ENCODE data around the gene RAB3A. TPM values are rescaled to one million over a fixed set of nuclear protein-coding genes. Genes with fewer than 3 reads are reported as not detected.

The RAB3A gene
- total RNA-seq, 1 donor from 2014 or later = 6.7 TPM

- no peak for DNase-seq (ENCODE audit: low spot score in 2 of 2, unreplicated experiment in 2 of 2)
- Mint-ChIP-seq H3K27ac (no peak overlapping the region), H3K9me3 (no peaks in the 10 kb centered on the region), H3K4me3 (no peak overlapping the region), H3K27me3 (ENCODE audit: low read depth) (peaks cover 59% of the 10 kb centered on the region), H3K4me1 (peaks cover 17% of the 10 kb centered on the region), H3K36me3 (no peaks in the 10 kb centered on the region)
- TF ChIP-seq, protein P1, sequence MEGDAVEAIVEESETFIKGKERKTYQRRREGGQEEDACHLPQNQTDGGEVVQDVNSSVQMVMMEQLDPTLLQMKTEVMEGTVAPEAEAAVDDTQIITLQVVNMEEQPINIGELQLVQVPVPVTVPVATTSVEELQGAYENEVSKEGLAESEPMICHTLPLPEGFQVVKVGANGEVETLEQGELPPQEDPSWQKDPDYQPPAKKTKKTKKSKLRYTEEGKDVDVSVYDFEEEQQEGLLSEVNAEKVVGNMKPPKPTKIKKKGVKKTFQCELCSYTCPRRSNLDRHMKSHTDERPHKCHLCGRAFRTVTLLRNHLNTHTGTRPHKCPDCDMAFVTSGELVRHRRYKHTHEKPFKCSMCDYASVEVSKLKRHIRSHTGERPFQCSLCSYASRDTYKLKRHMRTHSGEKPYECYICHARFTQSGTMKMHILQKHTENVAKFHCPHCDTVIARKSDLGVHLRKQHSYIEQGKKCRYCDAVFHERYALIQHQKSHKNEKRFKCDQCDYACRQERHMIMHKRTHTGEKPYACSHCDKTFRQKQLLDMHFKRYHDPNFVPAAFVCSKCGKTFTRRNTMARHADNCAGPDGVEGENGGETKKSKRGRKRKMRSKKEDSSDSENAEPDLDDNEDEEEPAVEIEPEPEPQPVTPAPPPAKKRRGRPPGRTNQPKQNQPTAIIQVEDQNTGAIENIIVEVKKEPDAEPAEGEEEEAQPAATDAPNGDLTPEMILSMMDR (IDR thresholded peaks at IDR 0.05; ENCODE audit: unreplicated experiment) = no peak
Measured at GRCh38 chr19:18226956-18227780, 23.3 kb upstream of the RAB3A start.

DNA sequence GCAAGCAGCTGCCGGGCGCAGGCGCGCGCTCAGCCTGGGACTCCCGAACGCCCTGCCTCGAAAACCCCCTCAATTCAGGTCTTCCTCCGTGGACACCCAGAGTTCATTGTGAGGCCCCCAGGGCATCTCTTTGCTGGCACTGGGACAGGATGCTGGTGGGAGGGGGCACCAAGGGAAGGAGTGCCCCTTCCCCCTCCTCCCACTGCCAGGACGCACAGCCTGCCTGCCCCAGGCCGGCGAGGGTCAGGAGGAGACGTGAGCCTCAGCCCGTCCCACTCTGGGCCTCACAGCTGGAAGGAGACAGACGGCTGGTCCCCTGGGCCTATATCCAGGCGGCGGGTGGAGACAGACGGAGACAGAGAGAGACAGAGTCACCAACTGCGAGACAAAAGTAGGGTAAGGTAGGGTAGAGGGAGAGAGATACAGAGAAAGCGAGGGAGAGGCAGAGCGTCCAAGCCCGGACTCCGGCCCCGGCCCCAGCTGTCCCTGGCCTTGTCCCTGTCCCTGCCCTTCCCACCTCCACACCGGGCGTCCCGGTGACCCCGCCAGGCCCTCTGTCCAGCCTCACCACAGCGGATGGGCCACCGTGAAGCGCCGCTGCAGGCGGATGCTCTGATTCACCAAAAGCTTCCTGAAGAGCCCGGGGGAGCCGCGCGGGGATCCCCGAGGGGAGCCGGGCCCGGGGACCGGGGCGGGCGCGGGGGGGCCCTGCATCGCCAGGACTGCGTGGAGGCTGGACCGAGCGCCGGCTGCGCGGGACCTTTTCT, 22.0 kb upstream of the RAB3A start, which contains the start of gene PDE4C:
Gene PDE4C, minus strand, starts transcription at position 737 of the 767 bp plus-strand sequence. Its CDS starts 23 bp downstream, at position 714.
- Mint-ChIP-seq H3K4me3 (peak within 1 kb of the TSS; percentile 81), H3K9me3 (no peaks in the 10 kb centered on the region), H3K36me3 (no peaks in the 10 kb centered on the region), H3K27me3 (ENCODE audit: low read depth) (peaks cover 58% of the 10 kb centered on the region), H3K4me1 (peaks cover 16% of the 10 kb centered on the region), H3K27ac (no peak within 1 kb of the TSS)
- no peak for DNase-seq (ENCODE audit: low spot score in 2 of 2, unreplicated experiment in 2 of 2)
- TF ChIP-seq, protein P1 (IDR thresholded peaks at IDR 0.05; ENCODE audit: unreplicated experiment) = no peak

- no peaks in the 10 kb centered on the region for H3K9me3 Mint-ChIP-seq
- DNase-seq (ENCODE audit: low spot score in 2 of 2, unreplicated experiment in 2 of 2) = no peak
- H3K4me1 Mint-ChIP-seq = peaks cover 19% of the 10 kb centered on the region
- H3K36me3 Mint-ChIP-seq = no peaks in the 10 kb centered on the region
- no peak overlapping the region for H3K27ac Mint-ChIP-seq
- TF ChIP-seq, protein P1 (IDR thresholded peaks at IDR 0.05; ENCODE audit: unreplicated experiment) = no peak
- H3K4me3 Mint-ChIP-seq = peak overlapping the region; percentile 81
- H3K27me3 Mint-ChIP-seq (ENCODE audit: low read depth) = peaks cover 57% of the 10 kb centered on the region
Measured at GRCh38 chr19:18225355-18225701, 21.5 kb upstream of the RAB3A start.

DNA sequence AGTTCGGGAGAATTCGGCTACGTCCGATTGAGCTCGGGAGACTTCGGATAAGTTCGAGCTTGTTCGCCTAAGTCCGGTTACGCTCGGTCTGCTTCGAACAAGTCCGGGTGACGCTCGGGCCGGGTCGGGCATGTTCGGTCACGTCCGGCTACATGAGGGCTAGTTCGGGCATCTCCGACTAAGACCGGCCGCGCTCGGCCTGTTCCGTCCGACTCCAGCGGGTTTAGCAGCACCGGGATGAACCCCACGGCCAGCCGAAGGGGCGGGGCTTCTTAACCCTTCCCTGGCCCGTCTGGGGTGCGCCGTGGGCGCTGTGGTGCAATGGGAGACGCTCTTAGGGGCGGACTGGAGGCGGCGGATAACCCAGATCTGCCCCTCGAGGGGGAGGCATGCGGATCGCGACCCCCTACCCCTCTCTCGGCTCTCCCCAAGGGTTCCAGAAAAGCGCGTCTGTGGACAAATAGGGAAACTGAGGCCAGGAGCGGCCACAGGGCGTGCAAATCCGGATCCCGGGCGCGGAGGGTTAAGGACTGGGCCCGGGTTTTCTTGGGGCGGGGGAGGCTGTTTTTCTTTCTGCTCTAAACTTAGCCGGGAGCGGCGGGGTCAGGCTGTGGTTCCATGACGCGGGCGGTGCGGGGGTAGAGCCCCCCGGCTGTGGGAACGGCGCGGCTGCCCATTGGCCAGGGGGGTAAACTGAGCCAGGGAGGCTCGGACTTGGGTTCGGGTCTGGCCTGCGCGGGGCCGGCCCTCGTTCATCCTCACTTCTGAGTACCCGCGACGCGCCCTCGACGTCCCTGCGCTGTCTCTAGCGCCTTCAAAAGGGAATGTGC, 20.9 kb upstream of the RAB3A start:
- DNase-seq (ENCODE audit: low spot score in 2 of 2, unreplicated experiment in 2 of 2) = peak; percentile 93 to 97
- Mint-ChIP-seq H3K4me1 (peaks cover 19% of the 10 kb centered on the region), H3K27ac (peak overlapping the region; percentile 87), H3K9me3 (no peaks in the 10 kb centered on the region), H3K36me3 (no peaks in the 10 kb centered on the region), H3K27me3 (ENCODE audit: low read depth) (peaks cover 59% of the 10 kb centered on the region), H3K4me3 (peak overlapping the region; percentile 81)
- TF ChIP-seq, protein P1 (IDR thresholded peaks at IDR 0.05; ENCODE audit: unreplicated experiment) = no peak

DNA sequence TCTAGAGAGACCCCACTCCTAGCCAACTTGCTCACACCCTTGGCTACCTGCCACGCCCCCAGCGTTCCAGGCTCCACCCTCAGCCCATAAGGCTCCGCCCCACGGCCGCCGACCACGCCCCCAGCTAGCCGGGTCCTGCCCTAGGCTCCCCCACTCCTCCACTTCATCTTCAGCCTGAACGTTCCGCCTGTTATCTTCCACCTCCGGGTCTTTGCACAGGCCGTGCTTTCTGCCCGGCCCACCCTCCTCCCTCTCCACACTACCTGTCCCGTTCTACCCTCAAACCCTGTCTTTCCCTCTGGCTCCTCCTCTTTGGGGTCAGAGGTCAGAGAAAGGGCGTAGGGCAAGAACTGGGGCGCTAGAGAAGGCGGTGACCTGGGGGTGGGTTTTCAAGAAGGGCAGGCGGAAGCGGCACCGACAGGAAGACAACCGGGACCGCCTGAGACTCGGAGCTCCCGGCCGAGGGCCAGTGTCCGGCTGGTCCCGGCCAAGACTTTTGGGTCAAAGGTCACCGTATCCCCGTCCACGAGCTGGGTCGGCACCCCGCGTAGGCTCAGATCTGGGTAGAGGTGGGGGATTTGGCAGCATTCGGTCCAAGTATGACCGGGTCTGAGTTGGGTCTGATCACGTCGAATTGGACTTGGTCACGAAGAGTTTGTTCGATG, 20.1 kb upstream of the RAB3A start:
- peak in 1 of 2 experiments; percentile 59 for DNase-seq (ENCODE audit: low spot score in 2 of 2, unreplicated experiment in 2 of 2)
- Mint-ChIP-seq H3K36me3 (no peaks in the 10 kb centered on the region), H3K4me1 (peaks cover 19% of the 10 kb centered on the region), H3K9me3 (no peaks in the 10 kb centered on the region), H3K4me3 (peak overlapping the region; percentile 81), H3K27me3 (ENCODE audit: low read depth) (peaks cover 56% of the 10 kb centered on the region), H3K27ac (peak overlapping the region; percentile 68)
- TF ChIP-seq, protein P1 (IDR thresholded peaks at IDR 0.05; ENCODE audit: unreplicated experiment) = no peak

Measured in mesothelial cell of epicardium (in vitro differentiated cells).